CD4-positive, alpha-beta T cell treated with Interleukin-21 for 1 hour (primary cell): Measurements from ENCODE around the gene BLVRA.
A peak's percentile ranks its signal among the peaks of the same experiment; 100 is the strongest.
"Not testable (repeated sequence)": the region's sequence is repeated elsewhere in the genome, so short reads cannot be mapped to it uniquely, and the experiment has no call there.

Experiments
- DNase-seq: peaks from one replicate; pipeline ENCODE4 v3.0.0-alpha.2; 2020

The BLVRA gene

GRCh38 chr7:43758029-43758821 is at the start of gene BLVRA:
BLVRA (plus strand) TSS chr7:43758680; CDS start chr7:43771159, 12,479 bp downstream.
- peak; percentile 79 for DNase-seq

GRCh38 chr7:43711503-43711902 is 47.0 kb upstream of the BLVRA start:
- no peak for DNase-seq

GRCh38 chr7:43715966-43716365 is 42.5 kb upstream of the BLVRA start:
- DNase-seq = not testable (repeated sequence)

- no peak for DNase-seq
Measured at GRCh38 chr7:43716598-43716997, 41.9 kb upstream of the BLVRA start.

- peak; percentile 78 for DNase-seq
Measured at GRCh38 chr7:43721193-43721806, 37.2 kb upstream of the BLVRA start.

GRCh38 chr7:43723007-43723341 is 35.5 kb upstream of the BLVRA start:
- DNase-seq = no peak

- DNase-seq = no peak
Measured at GRCh38 chr7:43725251-43725650, 33.2 kb upstream of the BLVRA start.

- no peak for DNase-seq
Measured at GRCh38 chr7:43726466-43726865, 32.0 kb upstream of the BLVRA start.

- no peak for DNase-seq
Measured at GRCh38 chr7:43727003-43727402, 31.5 kb upstream of the BLVRA start.

- no peak for DNase-seq
Measured at GRCh38 chr7:43727494-43727893, 31.0 kb upstream of the BLVRA start.

GRCh38 chr7:43729214-43729923 is 29.1 kb upstream of the BLVRA start, which contains the start of gene COA1:
COA1 (minus strand) TSS chr7:43729523; CDS start chr7:43648614, 80,909 bp downstream.
- DNase-seq = peak; percentile 85

- DNase-seq = no peak
Measured at GRCh38 chr7:43729924-43730248, 28.6 kb upstream of the BLVRA start.

- DNase-seq = not testable (repeated sequence)
Measured at GRCh38 chr7:43731494-43731893, 27.0 kb upstream of the BLVRA start.

- peak; percentile 19 for DNase-seq
Measured at GRCh38 chr7:43734575-43735332, 23.7 kb upstream of the BLVRA start.

GRCh38 chr7:43735403-43735801 is 23.1 kb upstream of the BLVRA start:
- DNase-seq = no peak

- no peak for DNase-seq
Measured at GRCh38 chr7:43735802-43736603, 22.5 kb upstream of the BLVRA start.

GRCh38 chr7:43737467-43738127 is 20.9 kb upstream of the BLVRA start:
- no peak for DNase-seq

GRCh38 chr7:43742692-43743091 is 15.8 kb upstream of the BLVRA start:
- no peak for DNase-seq

- no peak for DNase-seq
Measured at GRCh38 chr7:43747328-43748105, 11.0 kb upstream of the BLVRA start.

GRCh38 chr7:43749383-43749940 is 9.0 kb upstream of the BLVRA start:
- no peak for DNase-seq
